Skeletal muscle cell (primary cell): ENCODE data around the gene CTPS1.
A peak's percentile ranks its signal among the peaks of the same experiment; 100 is the strongest.

Experiments used
- DNase-seq: peaks from one replicate; pipeline ENCODE4 v3.0.0-alpha.2; 2010; ENCODE audit warnings: low read depth
- H3K4me3 ChIP-seq: 2 replicates; pipeline ENCODE4 v1.5.1; 2011; ENCODE audit warnings: low read depth, mild to moderate bottlenecking, control low read depth, low read length, moderate library complexity

CTPS1 gene

GRCh38 chr1:40987439-40988276, 8.2 kb downstream of the CTPS1 start:
- no peak for DNase-seq
- H3K4me3 ChIP-seq: no peak overlapping the region

GRCh38 chr1:40988280-40988679, 8.8 kb downstream of the CTPS1 start:
- H3K4me3 ChIP-seq: no peak overlapping the region
- DNase-seq: no peak

GRCh38 chr1:40989066-40989465, 9.6 kb downstream of the CTPS1 start:
- H3K4me3 ChIP-seq: no peak overlapping the region

GRCh38 chr1:40997096-40997495, 17.6 kb downstream of the CTPS1 start:
- DNase-seq: no peak
- no peak overlapping the region for H3K4me3 ChIP-seq

More at GRCh38 chr1:40989066-40989465, 9.6 kb downstream of the CTPS1 start:
- no peak for DNase-seq

- no peak overlapping the region for H3K4me3 ChIP-seq
- no peak for DNase-seq
Measured at GRCh38 chr1:40998668-40999067, 19.2 kb downstream of the CTPS1 start.

- no peak for DNase-seq
- no peak overlapping the region for H3K4me3 ChIP-seq
Measured at GRCh38 chr1:41003127-41003639, 23.7 kb downstream of the CTPS1 start.

GRCh38 chr1:41003640-41004220, 24.2 kb downstream of the CTPS1 start:
- peak; percentile 99 for DNase-seq
- no peak overlapping the region for H3K4me3 ChIP-seq

- no peak for DNase-seq
Measured at GRCh38 chr1:41005876-41006275, 26.4 kb downstream of the CTPS1 start.

GRCh38 chr1:41006942-41007865, 27.7 kb downstream of the CTPS1 start:
- peak; percentile 8 for DNase-seq
- no peak overlapping the region for H3K4me3 ChIP-seq

More at GRCh38 chr1:41005876-41006275, 26.4 kb downstream of the CTPS1 start:
- no peak overlapping the region for H3K4me3 ChIP-seq

- no peak for DNase-seq
Measured at GRCh38 chr1:41009466-41009865, 30.0 kb downstream of the CTPS1 start.

GRCh38 chr1:41010345-41010744, 30.8 kb downstream of the CTPS1 start:
- no peak overlapping the region for H3K4me3 ChIP-seq
- no peak for DNase-seq

More at GRCh38 chr1:41009466-41009865, 30.0 kb downstream of the CTPS1 start:
- H3K4me3 ChIP-seq: no peak overlapping the region

GRCh38 chr1:41013024-41013423, 33.5 kb downstream of the CTPS1 start:
- H3K4me3 ChIP-seq: no peak overlapping the region
- no peak for DNase-seq

GRCh38 chr1:41013796-41014195, 34.3 kb downstream of the CTPS1 start:
- no peak for DNase-seq
- no peak overlapping the region for H3K4me3 ChIP-seq

GRCh38 chr1:41014871-41015270, 35.4 kb downstream of the CTPS1 start:
- no peak for DNase-seq
- no peak overlapping the region for H3K4me3 ChIP-seq

GRCh38 chr1:41015281-41015896, 35.9 kb downstream of the CTPS1 start:
- no peak overlapping the region for H3K4me3 ChIP-seq
- no peak for DNase-seq

GRCh38 chr1:41015897-41016470, 36.5 kb downstream of the CTPS1 start:
- DNase-seq: no peak
- no peak overlapping the region for H3K4me3 ChIP-seq

GRCh38 chr1:41017141-41018017, 37.9 kb downstream of the CTPS1 start:
- no peak overlapping the region for H3K4me3 ChIP-seq
- DNase-seq: no peak

- DNase-seq: no peak
- H3K4me3 ChIP-seq: no peak overlapping the region
Measured at GRCh38 chr1:41018018-41018410, 38.5 kb downstream of the CTPS1 start.
